NCI-H1417 (cell line): Measurements from ENCODE around the gene AGR2.
"Not testable (repeated sequence)": the region's sequence is repeated elsewhere in the genome, so short reads cannot be mapped to it uniquely, and the experiment has no call there.

Experiments
- DNase-seq, 3 experiments: peaks; one replicate each; lab custom pipeline; 2025; lab: John Stamatoyannopoulos, UW

AGR2 gene

DNA sequence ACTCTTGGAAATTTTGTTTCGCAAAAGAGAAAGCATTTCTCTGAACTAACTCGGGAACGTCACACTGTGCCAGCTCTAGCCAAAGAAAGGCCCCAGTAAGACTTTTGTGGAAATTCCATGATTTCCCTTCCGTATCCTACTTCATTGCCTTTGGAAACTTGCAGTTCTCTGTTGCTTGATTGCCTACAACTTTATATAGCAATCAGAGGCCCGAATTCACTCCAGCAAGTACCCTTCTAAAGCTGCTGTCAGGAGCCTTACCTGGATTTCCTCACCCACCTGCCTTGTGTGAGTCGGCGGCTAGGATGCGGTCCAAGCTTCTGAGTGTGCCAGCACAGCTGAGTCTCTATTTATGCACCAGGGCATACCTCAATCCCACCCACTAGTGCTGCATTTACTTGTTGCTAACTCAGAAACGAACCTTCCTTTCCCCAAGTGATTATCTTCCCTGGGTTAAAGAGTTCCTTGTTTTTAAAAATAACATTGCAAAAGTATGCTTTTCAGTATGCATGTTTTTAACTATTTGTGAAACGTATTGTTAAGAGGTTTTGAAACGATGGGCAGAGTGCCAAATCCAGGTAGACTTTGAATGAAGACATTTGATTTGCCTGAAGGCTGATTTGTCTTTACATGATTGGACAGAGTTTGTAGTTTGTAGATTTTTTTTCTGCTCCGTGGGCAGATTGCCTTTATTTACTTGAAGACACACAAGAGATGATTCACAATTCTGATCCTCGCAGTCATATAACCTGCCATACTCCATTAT, at the start of gene AGR2:
Gene AGR2, minus strand, starts transcription at position 326 of the 766 bp plus-strand sequence. CDS start 3,203 bp downstream, outside the sequence.
- DNase-seq = peak in 2 of 3 experiments; percentile 38 to 79

GRCh38 chr7:16853189-16853588, 48.4 kb upstream of the AGR2 start:
- DNase-seq = not testable (repeated sequence)

GRCh38 chr7:16851829-16852228, 47.0 kb upstream of the AGR2 start:
- DNase-seq = no peak

GRCh38 chr7:16850614-16851466, 46.0 kb upstream of the AGR2 start:
- DNase-seq = no peak

DNA sequence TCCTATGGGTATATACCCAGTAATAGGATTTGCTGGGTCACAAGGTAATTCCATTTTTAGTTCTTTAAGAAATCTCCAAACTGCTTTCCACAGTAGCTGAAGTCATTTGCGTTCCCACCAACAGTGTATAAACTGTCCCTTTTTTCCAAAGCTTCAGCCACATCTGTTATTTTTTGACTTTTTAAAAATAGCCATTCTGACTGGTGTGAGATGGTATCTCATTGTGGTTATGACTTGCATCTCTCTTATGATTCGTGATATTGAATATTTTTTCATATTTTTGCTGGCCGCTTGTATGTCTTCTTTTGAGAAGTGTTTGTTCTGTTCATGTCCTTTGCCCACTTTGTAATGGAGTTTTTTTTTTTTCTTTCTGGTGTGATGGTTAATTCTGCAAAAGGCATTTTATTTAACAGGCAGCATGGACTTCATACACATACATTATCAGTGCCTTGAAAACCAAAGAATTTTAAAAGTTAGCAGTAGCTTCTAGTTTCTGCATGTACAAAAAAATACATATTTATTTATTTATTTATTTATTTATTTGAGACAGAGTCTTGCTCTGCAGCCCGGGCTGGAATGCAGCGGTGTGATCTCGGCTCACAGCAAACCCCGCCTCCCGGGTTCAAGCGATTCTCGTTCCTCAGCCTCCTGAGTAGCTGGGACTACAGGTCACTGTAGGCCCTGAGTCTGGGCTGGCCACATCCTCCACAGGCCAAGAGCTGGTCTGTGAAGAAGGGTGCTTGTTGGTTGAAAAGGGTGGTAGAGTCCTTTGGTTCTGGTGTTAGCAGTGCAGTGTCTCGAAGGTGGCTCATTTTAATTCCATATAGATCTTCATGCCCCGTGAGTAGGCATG, 44.7 kb upstream of the AGR2 start:
- no peak for DNase-seq

GRCh38 chr7:16847381-16847860, 42.6 kb upstream of the AGR2 start:
- peak; percentile 30 to 75 (median 66) for DNase-seq

DNA sequence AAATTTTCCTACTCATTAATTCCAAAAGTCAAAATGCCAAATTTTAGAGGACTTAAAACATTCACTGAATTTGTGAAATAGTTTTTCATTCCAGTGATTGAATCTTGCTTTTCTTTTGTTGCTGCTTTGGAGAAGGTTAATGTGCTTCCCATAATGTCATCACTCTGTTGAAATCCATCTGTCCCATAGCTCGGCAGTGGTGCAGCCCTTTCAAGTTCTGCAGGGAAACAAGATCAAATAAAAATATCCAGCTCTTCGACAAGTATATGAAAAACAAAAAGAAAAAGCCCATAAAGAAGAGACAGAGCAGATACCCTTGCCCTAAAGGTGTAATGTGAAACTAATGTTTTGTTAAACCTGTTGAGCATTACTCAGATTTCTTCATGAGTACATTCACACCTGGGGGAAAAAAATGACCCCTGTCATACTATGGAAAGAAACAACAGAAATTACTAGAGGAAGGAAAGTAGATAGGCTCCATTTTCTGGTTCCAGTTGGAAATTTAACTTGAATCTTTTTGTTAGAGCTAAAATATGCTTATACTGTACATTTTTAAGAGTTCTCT, 41.9 kb upstream of the AGR2 start:
- DNase-seq = peak in 1 of 3 experiments; percentile 45

DNA sequence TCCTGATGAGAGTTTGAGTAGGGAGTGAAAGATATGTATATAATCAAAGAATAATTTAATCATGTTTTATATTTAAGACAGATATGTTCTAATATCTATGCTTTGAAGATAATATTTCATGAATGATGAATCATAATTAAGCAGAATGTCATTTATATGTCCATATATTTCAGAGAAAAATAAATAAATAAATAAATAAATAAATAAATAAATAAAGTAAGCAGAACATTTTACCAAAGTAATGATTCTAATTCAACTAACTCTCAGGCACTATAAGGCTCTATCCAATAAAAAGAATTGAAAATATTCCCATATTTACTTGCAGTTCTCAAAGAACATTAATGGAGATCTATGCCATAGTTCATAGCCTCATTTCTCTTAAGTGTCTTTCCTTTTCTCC, 40.9 kb upstream of the AGR2 start:
- no peak for DNase-seq

DNA sequence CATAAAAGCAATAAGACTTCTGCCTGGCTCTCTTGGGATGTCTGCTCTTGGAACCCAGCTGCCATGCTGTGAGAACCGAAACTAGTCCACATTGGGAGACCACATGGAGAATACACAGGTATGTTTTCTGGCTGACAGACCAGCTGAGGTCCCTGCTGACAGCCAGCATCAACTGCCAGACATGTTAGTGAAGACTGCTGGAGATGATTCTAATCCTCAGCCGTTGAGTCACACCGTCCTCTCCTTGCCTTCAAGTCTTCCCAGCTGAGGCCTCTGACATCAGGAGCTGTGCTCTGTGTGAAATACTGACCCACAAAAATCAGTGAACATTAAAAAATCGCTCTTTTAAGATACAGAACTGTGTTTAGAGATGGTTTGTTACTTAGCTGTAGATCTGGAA, 36.9 kb upstream of the AGR2 start:
- no peak for DNase-seq

- no peak for DNase-seq
Observed at GRCh38 chr7:16840094-16840493, 35.3 kb upstream of the AGR2 start.

GRCh38 chr7:16839646-16840045, 34.8 kb upstream of the AGR2 start:
- DNase-seq = no peak

GRCh38 chr7:16838891-16839290, 34.1 kb upstream of the AGR2 start:
- no peak for DNase-seq

DNA sequence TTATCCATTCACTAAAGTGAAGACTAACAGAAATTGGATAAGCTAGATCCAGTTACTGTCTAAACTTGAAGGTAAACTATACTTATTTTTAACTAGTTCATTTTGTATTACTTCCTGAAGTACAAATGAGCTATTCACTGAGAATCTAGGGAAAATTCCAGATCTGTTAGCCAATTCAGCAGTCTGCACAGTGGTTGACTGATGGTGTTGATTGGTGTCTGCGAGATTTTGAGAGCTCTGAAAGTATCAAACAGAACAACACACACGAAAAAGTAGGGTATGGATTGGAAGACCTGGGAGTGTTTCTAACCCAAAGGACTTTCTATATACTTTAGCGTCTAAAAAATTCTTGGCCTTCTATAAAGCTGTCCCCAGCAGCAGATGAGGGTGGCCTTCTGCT, 33.6 kb upstream of the AGR2 start:
- no peak for DNase-seq

GRCh38 chr7:16836481-16836880, 31.7 kb upstream of the AGR2 start:
- DNase-seq = no peak

DNA sequence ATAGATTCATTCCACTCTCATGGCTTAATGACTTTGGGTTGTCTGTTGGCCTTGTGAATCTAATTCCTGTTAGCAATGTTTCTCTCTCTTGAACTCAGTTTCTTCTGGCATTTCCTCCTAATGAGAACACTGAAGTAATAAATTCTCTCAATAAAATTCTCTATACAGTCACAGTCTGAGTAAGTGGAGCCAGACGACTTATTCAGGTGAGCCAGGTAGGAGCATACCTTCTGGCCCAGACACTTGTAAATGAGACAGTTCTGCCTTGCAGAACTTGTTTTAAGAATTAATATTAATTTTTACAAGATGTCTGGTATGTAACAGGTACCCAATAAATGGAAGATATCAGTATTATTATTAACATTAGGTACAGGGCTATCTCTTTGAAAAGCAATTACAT, 28.6 kb upstream of the AGR2 start:
- no peak for DNase-seq

DNA sequence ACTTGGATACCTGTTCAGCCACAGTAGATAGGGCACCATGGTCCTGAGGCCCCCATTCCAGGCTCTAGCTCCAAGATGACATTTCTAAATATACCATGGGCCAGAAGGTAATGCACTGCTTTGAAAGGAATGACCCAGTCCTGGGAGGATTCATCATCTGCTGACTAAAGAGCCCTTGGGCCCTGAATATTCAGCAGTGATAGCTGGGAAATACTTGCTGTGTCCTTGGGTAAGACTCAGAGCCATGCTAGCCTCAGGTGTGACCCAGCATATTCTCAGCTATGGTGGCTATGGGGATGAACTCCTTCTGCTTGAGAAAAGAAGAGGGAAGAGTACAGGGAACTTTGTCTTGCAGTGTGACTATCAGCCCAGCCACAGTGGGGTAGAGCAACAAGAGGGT, 21.3 kb upstream of the AGR2 start:
- no peak for DNase-seq

GRCh38 chr7:16822029-16822428, 17.2 kb upstream of the AGR2 start:
- DNase-seq = no peak

DNA sequence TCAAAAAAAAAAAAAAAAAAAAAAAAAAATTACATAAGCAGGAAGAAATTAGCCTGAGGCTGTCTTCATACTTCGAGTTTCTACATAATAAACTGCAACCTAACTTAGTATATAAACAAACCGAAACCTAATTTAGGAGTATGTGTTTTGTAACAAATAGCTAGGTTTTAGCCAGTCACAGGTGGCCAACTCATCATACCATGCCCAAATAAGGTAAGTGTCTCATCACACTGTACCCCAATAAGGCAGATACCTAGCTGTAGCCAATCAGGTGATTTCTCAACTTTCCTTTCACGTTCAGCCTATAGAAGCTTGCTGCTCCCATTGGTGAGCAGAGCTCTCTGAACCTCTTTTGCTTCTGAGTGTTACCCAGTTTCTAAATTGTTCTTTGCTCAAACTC, 13.9 kb upstream of the AGR2 start:
- DNase-seq = no peak

- DNase-seq = peak in 1 of 3 experiments; percentile 10
Observed at GRCh38 chr7:16817536-16817935, 12.7 kb upstream of the AGR2 start.

GRCh38 chr7:16816824-16817223, 12.0 kb upstream of the AGR2 start:
- DNase-seq = no peak

DNA sequence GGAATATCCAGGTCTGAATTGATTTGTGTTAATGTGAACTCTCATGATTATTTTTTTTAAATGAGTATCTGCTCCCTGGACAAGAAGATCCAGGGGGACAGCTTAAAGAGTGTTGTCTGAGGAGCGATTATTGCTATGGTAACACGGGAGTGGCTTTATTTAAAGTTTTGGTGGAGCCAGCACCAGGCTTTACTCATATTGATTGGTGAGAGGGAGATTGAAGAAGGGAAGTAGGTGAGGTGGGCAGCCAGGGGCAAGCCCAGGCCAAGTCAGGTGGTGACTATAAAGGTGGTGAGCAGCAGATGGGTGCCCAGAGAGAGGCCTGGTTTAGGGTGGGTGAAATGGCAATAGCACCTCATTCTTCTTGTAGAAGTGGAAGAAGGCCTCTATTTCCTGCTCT, 10.2 kb upstream of the AGR2 start:
- no peak for DNase-seq

DNA sequence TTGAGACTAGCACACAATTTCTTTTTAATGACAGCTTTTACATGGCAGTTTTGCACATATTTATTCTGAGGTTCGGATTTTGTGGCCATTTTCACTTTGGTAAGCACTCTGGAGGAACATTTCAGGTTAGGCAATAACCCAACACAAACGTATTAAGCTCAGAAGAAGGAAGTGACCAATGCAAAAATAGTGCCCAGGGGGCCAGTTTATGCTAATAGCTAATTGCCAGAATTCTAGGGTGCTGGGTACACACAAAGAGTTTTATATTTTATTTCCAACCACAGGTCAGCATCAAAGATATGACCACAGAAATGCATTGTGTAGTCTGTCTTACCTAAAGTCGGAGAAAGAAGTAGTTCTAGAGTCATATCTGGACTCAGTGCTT, 8.4 kb upstream of the AGR2 start:
- DNase-seq = peak in 1 of 3 experiments; percentile 24
